Peyer's patch (tissue), 4 donors: ENCODE results near the gene LACRT. TPM values are rescaled to one million over a fixed set of nuclear protein-coding genes. Genes with fewer than 3 reads are reported as not detected.

Experiments
- DNase-seq, 3 donors: peaks; one replicate each; pipeline ENCODE4 v3.0.0-alpha.2; 2017 to 2019
- H3K27ac ChIP-seq, 4 donors: fragments of 200-600 bp; sonication (generic); one replicate each; pipeline ENCODE4 v1.5.1; 2016 to 2019
- H3K27me3 ChIP-seq, 2 donors: fragments of 200-600 bp; sonication (generic); one replicate each; pipeline ENCODE4 v1.5.1; 2019
- H3K36me3 ChIP-seq, 3 donors: fragments of 200-600 bp; sonication (generic); one replicate each; pipeline ENCODE4 v1.5.1; 2016 to 2019
- H3K4me1 ChIP-seq, 4 donors: fragments of 200-600 bp; sonication (generic); one replicate each; pipeline ENCODE4 v1.5.1; 2016 to 2019
- H3K4me3 ChIP-seq, 4 donors: fragments of 200-600 bp; sonication (generic); 1 replicate in 3 of 4; 2 replicates in 1 of 4; pipeline ENCODE4 v1.5.1; 2016 to 2019; ENCODE audit warnings: mild to moderate bottlenecking in 1 of 4
- H3K9me3 ChIP-seq, 4 donors: fragments of 200-600 bp; sonication (generic); one replicate each; pipeline ENCODE4 v1.5.1; 2016 to 2019; ENCODE audit warnings: mild to moderate bottlenecking in 1 of 4
- POLR2A ChIP-seq, 2 donors: fragments of 450-650 bp; IDR thresholded peaks; one replicate each; pipeline ENCODE4 v1.5.1; 2017; ENCODE audit warnings: antibody characterized with exemption in 2 of 2, mild to moderate bottlenecking in 2 of 2, moderate library complexity in 2 of 2
- total RNA-seq, 4 donors: library from RNA; depleted of rRNA; stranded (reverse); fragments of >200 nt; gene quantifications; one replicate each; pipeline ENCODE4 v1.1.0, GENCODE V29; 2016
- TF ChIP-seq, protein P1 (sequence below), 6 experiments: fragments of 450-650 bp in 4 of 6; fragments of 200-600 bp in 2 of 6; sonication (generic) in 1 of 6; IDR thresholded peaks; one replicate each; pipeline ENCODE4 v1.5.1; 2017 to 2019; ENCODE audit warnings: antibody characterized with exemption in 6 of 6, mild to moderate bottlenecking in 3 of 6, moderate library complexity in 1 of 6

The LACRT gene
- total RNA-seq, 4 donors from 2014 or later: not detected

DNA sequence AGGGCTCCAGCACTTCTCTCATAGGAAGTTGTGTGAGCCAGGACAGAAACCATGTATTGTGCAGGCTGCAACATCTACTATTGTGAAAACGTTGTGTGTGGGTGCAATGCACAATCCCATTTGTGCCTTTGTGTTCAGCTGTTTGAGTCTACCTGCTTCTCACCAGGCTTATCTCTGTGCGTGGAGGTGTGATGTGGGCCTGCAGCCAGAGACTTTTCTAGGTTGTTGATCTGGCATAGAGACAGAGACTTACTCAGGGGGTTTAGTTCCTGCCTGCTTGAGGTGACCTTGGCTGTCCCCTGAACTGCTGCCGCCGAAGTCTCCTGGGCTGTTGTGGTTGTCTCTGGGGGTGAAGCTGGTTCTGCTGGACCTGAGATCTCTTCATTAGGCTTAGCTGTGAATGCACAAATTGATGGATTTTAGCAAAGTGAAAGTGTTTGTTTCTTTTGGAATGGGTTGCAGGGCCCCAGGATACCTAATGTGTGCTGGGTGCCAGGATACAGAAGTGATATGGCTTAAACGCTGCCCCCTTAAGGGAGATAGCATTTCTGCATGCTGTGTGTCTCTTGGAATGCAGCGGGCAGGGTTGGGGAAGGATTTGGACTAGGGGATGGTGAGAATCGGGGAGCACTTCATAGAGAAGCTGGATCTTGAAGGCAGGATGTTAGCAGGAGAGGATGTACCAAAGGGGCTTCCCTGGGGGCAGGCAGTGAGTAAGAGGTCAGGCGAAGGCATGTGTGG is 2.5 kb downstream of the LACRT start:
- H3K4me1 ChIP-seq: no peaks in the 10 kb centered on the region
- no peak for TF ChIP-seq POLR2A (IDR thresholded peaks at IDR 0.05)
- TF ChIP-seq, protein P1, sequence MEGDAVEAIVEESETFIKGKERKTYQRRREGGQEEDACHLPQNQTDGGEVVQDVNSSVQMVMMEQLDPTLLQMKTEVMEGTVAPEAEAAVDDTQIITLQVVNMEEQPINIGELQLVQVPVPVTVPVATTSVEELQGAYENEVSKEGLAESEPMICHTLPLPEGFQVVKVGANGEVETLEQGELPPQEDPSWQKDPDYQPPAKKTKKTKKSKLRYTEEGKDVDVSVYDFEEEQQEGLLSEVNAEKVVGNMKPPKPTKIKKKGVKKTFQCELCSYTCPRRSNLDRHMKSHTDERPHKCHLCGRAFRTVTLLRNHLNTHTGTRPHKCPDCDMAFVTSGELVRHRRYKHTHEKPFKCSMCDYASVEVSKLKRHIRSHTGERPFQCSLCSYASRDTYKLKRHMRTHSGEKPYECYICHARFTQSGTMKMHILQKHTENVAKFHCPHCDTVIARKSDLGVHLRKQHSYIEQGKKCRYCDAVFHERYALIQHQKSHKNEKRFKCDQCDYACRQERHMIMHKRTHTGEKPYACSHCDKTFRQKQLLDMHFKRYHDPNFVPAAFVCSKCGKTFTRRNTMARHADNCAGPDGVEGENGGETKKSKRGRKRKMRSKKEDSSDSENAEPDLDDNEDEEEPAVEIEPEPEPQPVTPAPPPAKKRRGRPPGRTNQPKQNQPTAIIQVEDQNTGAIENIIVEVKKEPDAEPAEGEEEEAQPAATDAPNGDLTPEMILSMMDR (IDR thresholded peaks at IDR 0.05): no peak
- H3K9me3 ChIP-seq: peaks cover 0 to 14% (median 0%) of the 10 kb centered on the region in 4 donors
- H3K4me3 ChIP-seq: no peak overlapping the region
- H3K27ac ChIP-seq: no peak overlapping the region
- H3K27me3 ChIP-seq: no peaks in the 10 kb centered on the region
- no peaks in the 10 kb centered on the region for H3K36me3 ChIP-seq
- DNase-seq: no peak

DNA sequence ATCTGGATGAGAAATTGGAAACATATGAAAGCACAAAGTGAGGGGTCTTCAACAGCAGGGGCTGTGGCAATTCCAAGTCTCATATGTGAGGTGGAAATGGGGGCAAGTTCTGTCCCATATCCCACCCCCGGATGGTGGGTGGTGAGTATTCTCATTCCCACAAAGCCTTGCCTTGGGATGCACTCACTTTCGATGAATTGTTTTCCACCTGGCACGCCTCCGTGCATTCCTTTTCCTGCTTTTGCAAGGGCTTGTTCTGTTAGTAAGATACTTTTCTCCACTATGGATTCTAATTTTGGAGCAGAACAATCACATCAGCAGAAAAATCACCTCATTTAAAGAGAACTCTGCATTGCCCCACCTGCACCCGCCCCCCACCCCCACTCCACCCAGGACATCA is 3.1 kb downstream of the LACRT start:
- Histone ChIP-seq H3K9me3 (peaks cover 0 to 16% (median 0%) of the 10 kb centered on the region in 4 donors), H3K27ac (no peak overlapping the region), H3K4me3 (no peak overlapping the region), H3K36me3 (no peaks in the 10 kb centered on the region), H3K4me1 (no peaks in the 10 kb centered on the region), H3K27me3 (no peaks in the 10 kb centered on the region)
- no peak for DNase-seq
- TF ChIP-seq, protein P1 (IDR thresholded peaks at IDR 0.05): no peak
- TF ChIP-seq POLR2A (IDR thresholded peaks at IDR 0.05): no peak

DNA sequence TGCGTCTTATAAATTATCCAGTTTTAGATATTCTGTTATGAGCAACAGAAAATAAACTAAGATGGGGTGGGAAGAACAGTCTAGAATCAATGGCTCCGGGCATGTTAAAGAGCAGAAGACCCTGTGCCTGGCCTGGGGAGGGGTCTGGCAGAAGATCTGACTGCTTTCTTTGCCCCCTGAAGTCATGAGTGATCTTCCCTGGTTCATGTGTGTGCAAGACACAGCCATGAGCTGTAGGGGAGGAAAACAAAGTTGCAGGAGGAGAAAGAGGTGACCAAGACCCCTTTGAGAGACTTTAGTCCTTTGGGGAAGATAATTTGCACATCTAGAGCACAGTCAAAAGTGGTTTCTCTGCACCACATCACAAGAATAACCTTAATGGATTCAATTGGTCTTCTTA is 4.8 kb downstream of the LACRT start:
- Histone ChIP-seq H3K27ac (no peak overlapping the region), H3K4me3 (no peak overlapping the region), H3K27me3 (no peaks in the 10 kb centered on the region), H3K36me3 (no peaks in the 10 kb centered on the region), H3K9me3 (peaks cover 0 to 16% (median 0%) of the 10 kb centered on the region in 4 donors), H3K4me1 (no peaks in the 10 kb centered on the region)
- no peak for TF ChIP-seq POLR2A (IDR thresholded peaks at IDR 0.05)
- TF ChIP-seq, protein P1 (IDR thresholded peaks at IDR 0.05): no peak
- DNase-seq: no peak

DNA sequence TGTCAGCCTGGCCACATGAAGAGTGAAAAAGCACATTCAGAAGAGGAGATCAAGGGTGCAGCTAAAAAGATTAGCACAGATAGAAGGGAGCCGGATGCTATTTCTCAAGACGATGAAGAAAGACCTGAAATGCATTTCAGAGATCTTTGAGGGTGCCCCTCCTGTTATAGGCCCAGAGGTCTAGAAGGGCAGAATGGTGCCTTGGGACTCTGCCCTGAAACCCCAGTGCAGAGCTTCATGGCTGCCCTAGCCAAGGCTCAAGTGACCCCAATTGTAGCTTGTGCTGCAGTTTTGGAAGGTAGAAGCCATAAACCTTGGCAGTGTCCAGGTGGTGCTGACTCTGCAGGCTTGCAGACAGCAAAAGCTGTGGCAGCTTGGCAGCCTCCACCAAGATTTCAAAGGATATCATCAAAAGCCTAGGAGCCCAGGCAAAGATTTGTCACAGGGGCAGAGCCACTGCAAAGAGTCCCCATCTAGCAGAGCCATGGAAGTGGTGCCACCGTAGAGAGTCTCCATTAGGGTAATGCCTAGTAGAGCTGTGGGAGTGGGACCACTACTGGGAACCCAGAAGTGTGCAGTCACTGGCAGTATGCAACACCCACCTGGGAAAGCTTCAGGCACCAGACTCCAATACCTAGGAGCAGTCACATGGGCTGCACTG is 6.4 kb downstream of the LACRT start:
- Histone ChIP-seq H3K27ac (no peak overlapping the region), H3K36me3 (no peaks in the 10 kb centered on the region), H3K9me3 (peaks cover 0 to 16% (median 0%) of the 10 kb centered on the region in 4 donors), H3K4me1 (no peaks in the 10 kb centered on the region), H3K4me3 (no peak overlapping the region), H3K27me3 (no peaks in the 10 kb centered on the region)
- DNase-seq: no peak
- TF ChIP-seq, protein P1 (IDR thresholded peaks at IDR 0.05): no peak
- TF ChIP-seq POLR2A (IDR thresholded peaks at IDR 0.05): no peak

DNA sequence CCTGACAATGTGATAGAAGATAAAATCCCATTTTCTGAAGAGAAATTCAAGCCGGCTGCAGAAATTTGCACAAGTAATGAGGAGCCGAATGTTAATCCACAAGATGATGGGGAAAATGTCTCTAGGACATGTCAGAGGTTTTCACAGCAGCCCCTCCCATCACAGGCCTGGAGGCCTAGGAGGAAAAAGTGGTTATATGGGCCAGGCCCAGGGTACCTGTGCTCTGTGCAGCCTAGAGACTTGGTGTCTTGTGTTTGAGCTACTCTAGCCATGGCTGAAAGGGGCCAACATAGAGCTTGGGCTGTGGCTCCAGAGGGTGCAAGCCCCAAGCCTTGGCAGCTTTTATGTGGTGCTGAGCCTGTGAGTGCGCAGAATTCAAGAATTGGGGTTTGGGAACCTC is 7.4 kb downstream of the LACRT start:
- no peaks in the 10 kb centered on the region for H3K4me1 ChIP-seq
- H3K36me3 ChIP-seq: no peaks in the 10 kb centered on the region
- H3K27me3 ChIP-seq: no peaks in the 10 kb centered on the region
- TF ChIP-seq POLR2A (IDR thresholded peaks at IDR 0.05): no peak
- TF ChIP-seq, protein P1 (IDR thresholded peaks at IDR 0.05): no peak
- H3K9me3 ChIP-seq: peaks cover 0 to 16% (median 0%) of the 10 kb centered on the region in 4 donors
- H3K27ac ChIP-seq: no peak overlapping the region
- no peak overlapping the region for H3K4me3 ChIP-seq
- DNase-seq: no peak
